PC-9 (cell line): ENCODE data around the gene CUEDC2. TPM values are rescaled to one million over a fixed set of nuclear protein-coding genes. Genes with fewer than 3 reads are reported as not detected.

ENCODE experiments used
- BruUV-seq: library from RNA; stranded (reverse); fragments of 400-500 nt; replicated peaks from 2 replicates; lab custom pipeline; 2021; lab: Mats Ljungman, UMichigan
- CTCF ChIA-PET: fragments of 300-600 bp; sonication (Branson Sonifier 250); formaldehyde crosslinking; loops from one replicate; lab custom pipeline; 2022; ENCODE audit warnings: antibody characterized with exemption; lab: Charles Lee
- POLR2A ChIA-PET: fragments of 300-600 bp; sonication (Branson Sonifier 250); formaldehyde crosslinking; loops from one replicate; lab custom pipeline; 2022; ENCODE audit warnings: antibody characterized with exemption; ENCODE audit not compliant: unreplicated experiment; lab: Charles Lee
- DNase-seq, 2 experiments: peaks; one replicate each; pipeline versions ENCODE4 v3.0.0 to v3.0.0-alpha.2; 2015 to 2022; ENCODE audit warnings: mixed read lengths in 1 of 2
- H2AFZ ChIP-seq: fragments of 200-600 bp; sonication (generic); 2 replicates; pipeline ENCODE4 v1.8.1; 2017; ENCODE audit warnings: antibody characterized with exemption
- H3F3A ChIP-seq: fragments of 200-600 bp; sonication (generic); 2 replicates; pipeline ENCODE4 v1.8.1; 2017; ENCODE audit warnings: antibody characterized with exemption, mild to moderate bottlenecking, low read depth; ENCODE audit not compliant: insufficient read depth
- H3K27ac ChIP-seq: fragments of 200-600 bp; sonication (generic); 2 replicates; pipeline ENCODE4 v1.6.1; 2016; ENCODE audit warnings: mixed run types
- H3K27me3 ChIP-seq: fragments of 200-600 bp; sonication (generic); 2 replicates; pipeline ENCODE4 v1.6.1; 2016; ENCODE audit warnings: low read depth, mixed run types; ENCODE audit not compliant: insufficient read depth
- H3K36me3 ChIP-seq: fragments of 200-600 bp; sonication (generic); 2 replicates; pipeline ENCODE4 v1.6.1; 2016; ENCODE audit warnings: low read depth, mixed run types
- H3K4me1 ChIP-seq: fragments of 200-600 bp; sonication (generic); replicated peaks from 2 replicates; pipeline ENCODE4 v1.6.1; 2016; ENCODE audit warnings: mixed run types; ENCODE audit not compliant: insufficient read depth
- H3K4me2 ChIP-seq: fragments of 200-600 bp; sonication (generic); 2 replicates; pipeline ENCODE4 v1.6.1; 2017; ENCODE audit warnings: mixed run types
- H3K4me3 ChIP-seq: fragments of 200-600 bp; sonication (generic); 2 replicates; pipeline ENCODE4 v1.6.1; 2016; ENCODE audit warnings: mixed run types
- H3K79me2 ChIP-seq: fragments of 200-600 bp; sonication (generic); 2 replicates; pipeline ENCODE4 v1.6.1; 2017; ENCODE audit warnings: low read depth, mixed run types
- H3K9me2 ChIP-seq: fragments of 200-600 bp; sonication (generic); 2 replicates; pipeline ENCODE4 v1.8.1; 2017; ENCODE audit warnings: mild to moderate bottlenecking; ENCODE audit not compliant: insufficient read depth
- H3K9me3 ChIP-seq: fragments of 200-600 bp; sonication (generic); 2 replicates; pipeline ENCODE4 v1.8.1; 2016; ENCODE audit warnings: low read depth; ENCODE audit not compliant: insufficient read depth
- H4K20me1 ChIP-seq: fragments of 200-600 bp; sonication (generic); 2 replicates; pipeline ENCODE4 v1.8.1; 2017; ENCODE audit not compliant: insufficient read depth
- CTCF ChIP-seq: fragments of 200-600 bp; sonication (generic); conservative IDR thresholded peaks from 2 replicates; pipeline ENCODE4 v1.6.1; 2017; ENCODE audit warnings: mixed run types, antibody characterized with exemption, mild to moderate bottlenecking, moderate library complexity
- EZH2 ChIP-seq: fragments of 200-600 bp; sonication (generic); IDR thresholded peaks from 2 replicates; pipeline ENCODE4 v1.8.0; 2017; ENCODE audit warnings: antibody characterized with exemption, low read depth
- intact Hi-C: fragments of 100-400 bp; cut with micrococcal nuclease; formaldehyde crosslinking; loops from one replicate; pipeline ENCODE4 v1.10.0; 2022; ENCODE audit not compliant: unreplicated experiment
- total RNA-seq: library from RNA; stranded (reverse); gene quantifications from 2 replicates; pipeline ENCODE4 v1.2.3, GENCODE V29; 2021

CUEDC2 gene
- total RNA-seq, 1 experiment from 2014 or later, result 46.2 TPM

- DNase-seq, result no peak
- intact Hi-C loops, result no loop called here
Observed at GRCh38 chr10:102413053-102413705, 19.2 kb downstream of the CUEDC2 start.

GRCh38 chr10:102412293-102412692, 20.1 kb downstream of the CUEDC2 start:
- TF ChIP-seq EZH2 (no peak), CTCF (no peak)
- Histone ChIP-seq H3K27ac (no peak overlapping the region), H3K79me2 (no peaks in the 10 kb centered on the region), H2AFZ (no peak overlapping the region), H3K4me1 (no peaks in the 10 kb centered on the region), H3K36me3 (no peaks in the 10 kb centered on the region), H3K9me2 (no peaks in the 10 kb centered on the region), H3K4me3 (no peak overlapping the region), H4K20me1 (no peaks in the 10 kb centered on the region), H3K27me3 (peaks cover 55% of the 10 kb centered on the region), H3K9me3 (no peaks in the 10 kb centered on the region), H3F3A (no peaks in the 10 kb centered on the region), H3K4me2 (no peak overlapping the region)
- no TSS peak for BruUV-seq
- DNase-seq, result no peak
- CTCF ChIA-PET, result no interaction called here
- POLR2A ChIA-PET, result no interaction called here
- intact Hi-C loops, result no loop called here

More at GRCh38 chr10:102413053-102413705, 19.2 kb downstream of the CUEDC2 start:
- Histone ChIP-seq H3K4me2 (no peak overlapping the region), H4K20me1 (no peaks in the 10 kb centered on the region), H3K27ac (no peak overlapping the region), H3K4me1 (no peaks in the 10 kb centered on the region), H3K9me2 (no peaks in the 10 kb centered on the region), H2AFZ (no peak overlapping the region), H3K79me2 (no peaks in the 10 kb centered on the region), H3K9me3 (no peaks in the 10 kb centered on the region), H3F3A (no peaks in the 10 kb centered on the region), H3K4me3 (no peak overlapping the region), H3K36me3 (no peaks in the 10 kb centered on the region), H3K27me3 (peaks cover 55% of the 10 kb centered on the region)
- CTCF ChIA-PET, result no interaction called here
- POLR2A ChIA-PET, result no interaction called here
- BruUV-seq, result no TSS peak
- TF ChIP-seq CTCF, result no peak
- no peak for TF ChIP-seq EZH2

GRCh38 chr10:102411341-102412255, 20.8 kb downstream of the CUEDC2 start:
- H3K79me2 ChIP-seq, result no peaks in the 10 kb centered on the region
- CTCF ChIA-PET, result interaction anchor here (0.6 kb wide), 1 partner anchor 10 kb away, joined by 4 read pairs; no protein-coding TSS in a partner anchor
- H3K9me3 ChIP-seq, result no peaks in the 10 kb centered on the region
- H2AFZ ChIP-seq, result no peak overlapping the region
- no peaks in the 10 kb centered on the region for H3K4me1 ChIP-seq
- POLR2A ChIA-PET, result no interaction called here
- H3K9me2 ChIP-seq, result no peaks in the 10 kb centered on the region
- H3K27ac ChIP-seq, result no peak overlapping the region
- peaks cover 55% of the 10 kb centered on the region for H3K27me3 ChIP-seq
- no peak for DNase-seq
- H3K4me3 ChIP-seq, result no peak overlapping the region
- intact Hi-C loops, result no loop called here
- no peaks in the 10 kb centered on the region for H3K36me3 ChIP-seq
- no peak for TF ChIP-seq CTCF
- H3K4me2 ChIP-seq, result no peak overlapping the region
- no peaks in the 10 kb centered on the region for H4K20me1 ChIP-seq
- BruUV-seq, result no TSS peak
- H3F3A ChIP-seq, result no peaks in the 10 kb centered on the region
